PC-3 (cell line): ENCODE data around the gene BAZ2B.

ENCODE experiments used
- EZH2phosphoT487 ChIP-seq: fragments of 300-600 bp; sonication (generic); IDR thresholded peaks from 2 replicates; pipeline ENCODE4 v1.6.1; 2018; ENCODE audit warnings: mild to moderate bottlenecking, antibody characterized with exemption, low read length, borderline replicate concordance
- TF ChIP-seq, protein P1 (sequence below): fragments of 300-600 bp; sonication (generic); conservative IDR thresholded peaks from 2 replicates; pipeline ENCODE4 v1.5.1; 2017; ENCODE audit warnings: antibody characterized with exemption, low read depth, mild to moderate bottlenecking, low read length

DNA sequence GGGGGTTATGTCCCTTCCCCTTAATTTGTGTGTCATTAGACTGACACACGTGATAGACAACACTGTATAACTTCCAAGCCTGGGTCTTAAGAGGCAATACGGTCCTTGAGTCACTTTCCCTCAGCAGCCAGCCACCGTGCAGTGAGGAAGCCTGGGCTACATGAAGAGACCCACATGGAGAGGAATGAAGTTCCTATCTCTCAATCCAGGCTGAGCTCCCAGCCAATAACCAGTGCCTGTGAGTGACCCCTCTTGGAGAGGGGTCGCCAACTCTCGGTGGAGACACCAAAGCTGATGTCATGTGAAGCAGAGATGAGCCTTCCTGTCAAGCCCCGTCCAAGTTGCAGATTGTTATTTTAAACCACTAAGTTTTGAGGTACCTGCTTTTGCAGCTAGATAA, 324.2 kb downstream of the BAZ2B start:
- TF ChIP-seq, protein P1, sequence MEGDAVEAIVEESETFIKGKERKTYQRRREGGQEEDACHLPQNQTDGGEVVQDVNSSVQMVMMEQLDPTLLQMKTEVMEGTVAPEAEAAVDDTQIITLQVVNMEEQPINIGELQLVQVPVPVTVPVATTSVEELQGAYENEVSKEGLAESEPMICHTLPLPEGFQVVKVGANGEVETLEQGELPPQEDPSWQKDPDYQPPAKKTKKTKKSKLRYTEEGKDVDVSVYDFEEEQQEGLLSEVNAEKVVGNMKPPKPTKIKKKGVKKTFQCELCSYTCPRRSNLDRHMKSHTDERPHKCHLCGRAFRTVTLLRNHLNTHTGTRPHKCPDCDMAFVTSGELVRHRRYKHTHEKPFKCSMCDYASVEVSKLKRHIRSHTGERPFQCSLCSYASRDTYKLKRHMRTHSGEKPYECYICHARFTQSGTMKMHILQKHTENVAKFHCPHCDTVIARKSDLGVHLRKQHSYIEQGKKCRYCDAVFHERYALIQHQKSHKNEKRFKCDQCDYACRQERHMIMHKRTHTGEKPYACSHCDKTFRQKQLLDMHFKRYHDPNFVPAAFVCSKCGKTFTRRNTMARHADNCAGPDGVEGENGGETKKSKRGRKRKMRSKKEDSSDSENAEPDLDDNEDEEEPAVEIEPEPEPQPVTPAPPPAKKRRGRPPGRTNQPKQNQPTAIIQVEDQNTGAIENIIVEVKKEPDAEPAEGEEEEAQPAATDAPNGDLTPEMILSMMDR: no peak
- TF ChIP-seq EZH2phosphoT487: no peak
